GM19372 (cell line): Measurements from ENCODE around the gene FIGN.

Experiments
- ATAC-seq: cut with Tn5 transposase; IDR thresholded peaks from one replicate; pipeline ENCODE4 v1.9.1; 2021; ENCODE audit warnings: mild to moderate bottlenecking, low read depth, moderate library complexity; ENCODE audit not compliant: unreplicated experiment

The FIGN gene

GRCh38 chr2:163670929-163671328 is 64.9 kb downstream of the FIGN start:
- no peak for ATAC-seq

GRCh38 chr2:163669506-163669905 is 66.3 kb downstream of the FIGN start:
- no peak for ATAC-seq

GRCh38 chr2:163667064-163667887 is 68.5 kb downstream of the FIGN start:
- no peak for ATAC-seq

- no peak for ATAC-seq
Measured at GRCh38 chr2:163665817-163666216, 70.0 kb downstream of the FIGN start.

GRCh38 chr2:163665051-163665450 is 70.8 kb downstream of the FIGN start:
- no peak for ATAC-seq

GRCh38 chr2:163664610-163665009 is 71.2 kb downstream of the FIGN start:
- ATAC-seq = no peak

- ATAC-seq = no peak
Measured at GRCh38 chr2:163662141-163662780, 73.5 kb downstream of the FIGN start.

GRCh38 chr2:163659224-163659623 is 76.6 kb downstream of the FIGN start:
- ATAC-seq = no peak

GRCh38 chr2:163658556-163658955 is 77.3 kb downstream of the FIGN start:
- no peak for ATAC-seq

GRCh38 chr2:163657281-163657656 is 78.5 kb downstream of the FIGN start:
- ATAC-seq = no peak

- no peak for ATAC-seq
Measured at GRCh38 chr2:163656622-163657280, 79.1 kb downstream of the FIGN start.

GRCh38 chr2:163655667-163656066 is 80.1 kb downstream of the FIGN start:
- no peak for ATAC-seq

GRCh38 chr2:163652751-163653150 is 83.1 kb downstream of the FIGN start:
- ATAC-seq = no peak

- ATAC-seq = no peak
Measured at GRCh38 chr2:163649080-163649479, 86.7 kb downstream of the FIGN start.

GRCh38 chr2:163647300-163647699 is 88.5 kb downstream of the FIGN start:
- no peak for ATAC-seq

GRCh38 chr2:163646687-163647086 is 89.1 kb downstream of the FIGN start:
- no peak for ATAC-seq

- no peak for ATAC-seq
Measured at GRCh38 chr2:163644238-163644637, 91.6 kb downstream of the FIGN start.

GRCh38 chr2:163641986-163642385 is 93.8 kb downstream of the FIGN start:
- ATAC-seq = no peak

GRCh38 chr2:163640542-163641193 is 95.1 kb downstream of the FIGN start:
- ATAC-seq = no peak

GRCh38 chr2:163637871-163638270 is 97.9 kb downstream of the FIGN start:
- no peak for ATAC-seq

- ATAC-seq = no peak
Measured at GRCh38 chr2:163633291-163633690, 102.5 kb downstream of the FIGN start.
